GM12892 (cell line): ENCODE measurements around the gene SHISA9.

Source experiments
- POLR2A ChIP-seq: IDR thresholded peaks from 2 replicates; pipeline ENCODE4 v1.6.1; 2011; ENCODE audit warnings: low read depth, low read length, control low read depth
- TAF1 ChIP-seq: IDR thresholded peaks from 2 replicates; pipeline ENCODE4 v1.6.1; 2011; ENCODE audit warnings: low read depth, mild to moderate bottlenecking, control low read depth, low read length, borderline replicate concordance

DNA sequence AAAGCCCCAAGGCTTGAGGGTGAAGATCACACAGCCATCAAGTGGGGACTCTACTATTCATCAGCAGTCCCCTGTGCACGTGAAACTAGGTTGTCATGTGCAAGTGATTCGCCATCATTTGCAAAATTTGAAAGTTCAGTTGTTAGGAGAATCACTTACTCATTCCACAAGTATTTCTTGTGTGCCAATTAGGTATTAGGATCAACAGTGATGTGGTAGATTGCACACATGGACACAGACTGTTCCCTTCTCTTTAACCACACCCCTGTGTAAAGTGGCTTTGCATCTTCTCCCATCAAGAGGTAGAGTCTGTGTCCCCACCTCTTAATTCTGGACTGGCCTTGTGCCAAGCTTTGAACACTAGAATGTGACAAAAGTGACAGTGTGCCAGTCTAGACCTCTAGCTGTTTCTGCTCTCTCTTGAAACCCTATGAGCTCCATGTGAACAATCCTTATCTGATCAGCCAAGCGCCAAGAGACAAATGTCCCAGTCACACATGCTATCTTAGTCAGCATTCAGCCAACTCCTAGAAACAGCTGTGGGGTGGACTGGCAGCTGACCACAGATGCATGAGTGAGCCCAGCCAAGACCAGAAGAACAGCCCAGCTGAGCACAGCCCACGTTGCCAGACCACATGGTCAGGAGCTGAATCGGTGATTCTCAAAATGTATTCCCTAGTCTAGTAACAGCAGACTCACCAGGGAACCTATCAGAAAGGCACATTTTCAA, 31.5 kb upstream of the SHISA9 start:
- TF ChIP-seq POLR2A, result no peak
- no peak for TF ChIP-seq TAF1
